OCI-LY7 (cell line): ENCODE measurements around the gene ITSN1. TPM values are rescaled to one million over a fixed set of nuclear protein-coding genes. Genes with fewer than 3 reads are reported as not detected.

Experiments used
- BruUV-seq: library from RNA; stranded (reverse); fragments of 400-500 nt; replicated peaks from 2 replicates; lab custom pipeline; 2021; lab: Mats Ljungman, UMichigan
- CTCF ChIA-PET: fragments of 300-600 bp; sonication (Branson Sonifier 250); formaldehyde crosslinking; loops from one replicate; lab custom pipeline; 2022; ENCODE audit warnings: antibody characterized with exemption; ENCODE audit not compliant: unreplicated experiment; lab: Charles Lee
- POLR2A ChIA-PET: fragments of 300-600 bp; sonication (Branson Sonifier 250); formaldehyde crosslinking; loops from one replicate; lab custom pipeline; 2022; ENCODE audit warnings: antibody characterized with exemption; lab: Charles Lee
- DNase-seq: peaks from one replicate; pipeline ENCODE4 v3.0.0-alpha.2; 2015; ENCODE audit warnings: low spot score
- H2AFZ ChIP-seq: fragments of 200-600 bp; sonication (generic), shearing (Covaris generic); 2 replicates; pipeline ENCODE4 v1.6.1; 2014; ENCODE audit warnings: mild to moderate bottlenecking, antibody characterized with exemption, low read length, moderate library complexity
- H3K27ac ChIP-seq: fragments of 200-600 bp; sonication (generic); 2 replicates; pipeline ENCODE4 v1.5.1; 2014; ENCODE audit warnings: mixed run types, low read depth, mild to moderate bottlenecking, moderate library complexity, low read length, inconsistent platforms; ENCODE audit not compliant: poor library complexity, severe bottlenecking
- H3K36me3 ChIP-seq: fragments of 200-600 bp; sonication (generic); 2 replicates; pipeline ENCODE4 v1.6.1; 2014; ENCODE audit warnings: mild to moderate bottlenecking, antibody characterized with exemption, low read length, moderate library complexity, mixed read lengths; ENCODE audit not compliant: insufficient read depth
- H3K4me1 ChIP-seq: fragments of 200-600 bp; sonication (generic); 2 replicates; pipeline ENCODE4 v1.5.1; 2014; ENCODE audit warnings: mild to moderate bottlenecking, low read length; ENCODE audit not compliant: insufficient read depth, poor library complexity, severe bottlenecking
- H3K4me2 ChIP-seq: fragments of 200-600 bp; sonication (generic); 2 replicates; pipeline ENCODE4 v1.6.1; 2014; ENCODE audit warnings: mild to moderate bottlenecking, low read length
- H3K4me3 ChIP-seq: fragments of 200-600 bp; sonication (generic); 2 replicates; pipeline ENCODE4 v1.5.1; 2014; ENCODE audit warnings: mild to moderate bottlenecking, low read depth, low read length; ENCODE audit not compliant: poor library complexity, severe bottlenecking
- H3K79me2 ChIP-seq: fragments of 200-600 bp; sonication (generic); 2 replicates; pipeline ENCODE4 v1.6.1; 2016; ENCODE audit warnings: low read depth, mild to moderate bottlenecking, low read length, moderate library complexity, mixed read lengths; ENCODE audit not compliant: insufficient read depth
- H3K9me2 ChIP-seq: fragments of 200-600 bp; sonication (generic); 2 replicates; pipeline ENCODE4 v1.6.1; 2016; ENCODE audit warnings: mild to moderate bottlenecking, low read length, mixed read lengths; ENCODE audit not compliant: insufficient read depth
- H3K9me3 ChIP-seq: fragments of 200-600 bp; sonication (generic); 2 replicates; pipeline ENCODE4 v1.6.1; 2014; ENCODE audit warnings: mild to moderate bottlenecking, mixed run types, low read length, mixed read lengths
- H4K20me1 ChIP-seq: fragments of 200-600 bp; sonication (generic); 2 replicates; pipeline ENCODE4 v1.6.1; 2014; ENCODE audit warnings: mild to moderate bottlenecking, antibody characterized with exemption, low read length, moderate library complexity, mixed read lengths; ENCODE audit not compliant: insufficient read depth
- CTCF ChIP-seq: fragments of 200-600 bp; sonication (generic); conservative IDR thresholded peaks from 2 replicates; pipeline ENCODE4 v1.5.1; 2014; ENCODE audit warnings: mild to moderate bottlenecking, antibody characterized with exemption, low read length, moderate library complexity, mixed read lengths
- EZH2phosphoT487 ChIP-seq: fragments of 200-600 bp; sonication (generic); IDR thresholded peaks from 2 replicates; pipeline ENCODE4 v1.6.1; 2018; ENCODE audit warnings: low read depth, borderline replicate concordance, mild to moderate bottlenecking, mixed run types, antibody characterized with exemption, low read length, moderate library complexity, mixed read lengths
- intact Hi-C: fragments of 100-400 bp; cut with micrococcal nuclease; formaldehyde crosslinking; loops from one replicate; pipeline ENCODE4 v1.10.0; 2022; ENCODE audit not compliant: unreplicated experiment
- total RNA-seq, 2 experiments: library from RNA; depleted of rRNA in 1 of 2; stranded (reverse); fragments of >200 nt in 1 of 2; shearing (Covaris generic) in 1 of 2; gene quantifications; 2 replicates each; pipeline ENCODE4 v1.2.3, GENCODE V29; 2014 to 2022

The ITSN1 gene
- total RNA-seq, 2 experiments from 2014 or later: 0.60 to 5.9 TPM

GRCh38 chr21:33936301-33937038, 294.2 kb downstream of the ITSN1 start:
- Histone ChIP-seq H3K79me2 (no peaks in the 10 kb centered on the region), H3K27ac (no peak overlapping the region), H4K20me1 (no peaks in the 10 kb centered on the region), H3K4me1 (peaks cover 21% of the 10 kb centered on the region), H3K9me3 (no peaks in the 10 kb centered on the region), H3K4me3 (no peak overlapping the region), H3K36me3 (no peaks in the 10 kb centered on the region), H2AFZ (peak overlapping the region; percentile 47; the same call in 1 of the 2 replicates), H3K4me2 (no peak overlapping the region), H3K9me2 (no peaks in the 10 kb centered on the region)
- POLR2A ChIA-PET: interaction anchor here (1.2 kb wide), 2 partner anchors 17 to 81 kb away, joined by 3 to 5 read pairs; no protein-coding TSS in a partner anchor
- intact Hi-C loops: no loop called here
- TF ChIP-seq EZH2phosphoT487: no peak
- no peak for TF ChIP-seq CTCF
- BruUV-seq: no TSS peak
- CTCF ChIA-PET: no interaction called here
- no peak for DNase-seq

GRCh38 chr21:33937146-33937545, 294.8 kb downstream of the ITSN1 start:
- Histone ChIP-seq H3K9me3 (no peaks in the 10 kb centered on the region), H3K79me2 (no peaks in the 10 kb centered on the region), H3K4me2 (0 out of 2 replicates have a peak overlapping the region, but pooled peaks have one; percentile 1), H3K36me3 (no peaks in the 10 kb centered on the region), H3K4me3 (no peak overlapping the region), H3K27ac (no peak overlapping the region), H3K9me2 (no peaks in the 10 kb centered on the region), H4K20me1 (no peaks in the 10 kb centered on the region), H3K4me1 (peaks cover 21% of the 10 kb centered on the region), H2AFZ (peak overlapping the region; percentile 47; the same call in 1 of the 2 replicates)
- BruUV-seq: no TSS peak
- intact Hi-C loops: no loop called here
- DNase-seq: no peak
- CTCF ChIA-PET: no interaction called here
- TF ChIP-seq EZH2phosphoT487: no peak
- TF ChIP-seq CTCF: no peak
- POLR2A ChIA-PET: interaction anchor here (1.2 to 1.3 kb wide), 4 partner anchors 17 to 80 kb away, joined by 3 to 5 read pairs (median 4); no protein-coding TSS in a partner anchor

GRCh38 chr21:33937931-33938339, 295.6 kb downstream of the ITSN1 start:
- intact Hi-C loops: no loop called here
- Histone ChIP-seq H3K4me2 (no peak overlapping the region; the same call in 1 of the 2 replicates), H3K9me3 (no peaks in the 10 kb centered on the region), H3K9me2 (no peaks in the 10 kb centered on the region), H4K20me1 (no peaks in the 10 kb centered on the region), H3K4me3 (no peak overlapping the region), H3K27ac (no peak overlapping the region), H3K79me2 (no peaks in the 10 kb centered on the region), H2AFZ (peak overlapping the region; percentile 47; the same call in 1 of the 2 replicates), H3K4me1 (peaks cover 21% of the 10 kb centered on the region), H3K36me3 (no peaks in the 10 kb centered on the region)
- CTCF ChIA-PET: no interaction called here
- TF ChIP-seq EZH2phosphoT487 (no peak), CTCF (no peak)
- no peak for DNase-seq
- BruUV-seq: no TSS peak
- POLR2A ChIA-PET: interaction anchor here (0.8 to 1.4 kb wide), 5 partner anchors 10 to 154 kb away, joined by 3 to 8 read pairs (median 3); no protein-coding TSS in a partner anchor
